ENCODE measurements around the gene TEAD1. TPM values are rescaled to one million over a fixed set of nuclear protein-coding genes. Genes with fewer than 3 reads are reported as not detected.
"Not testable (repeated sequence)": the region's sequence is repeated elsewhere in the genome, so short reads cannot be mapped to it uniquely, and the experiment has no call there.

TEAD1 gene
- total RNA-seq, 1 donor from 2014 or later, result 158 TPM

DNA sequence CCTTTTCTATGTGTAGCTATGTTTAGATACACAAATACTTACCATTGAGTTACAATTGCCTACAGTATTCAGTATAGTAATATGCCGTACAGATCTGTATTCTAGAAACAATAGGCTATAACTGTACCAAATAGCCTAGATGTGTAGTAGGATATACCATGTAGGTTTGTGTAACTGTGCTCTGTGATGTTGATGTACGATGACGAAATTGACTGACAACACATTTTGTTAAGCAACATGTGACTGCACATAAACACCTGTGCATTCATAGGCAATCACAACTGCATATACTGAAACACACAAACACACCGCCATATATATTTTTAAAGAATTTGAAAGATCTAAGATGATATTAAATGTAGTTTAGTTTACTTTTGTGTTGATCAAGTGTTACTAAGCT, 60.4 kb downstream of the TEAD1 start:
- no peak for DNase-seq (ENCODE audit: low spot score)

DNA sequence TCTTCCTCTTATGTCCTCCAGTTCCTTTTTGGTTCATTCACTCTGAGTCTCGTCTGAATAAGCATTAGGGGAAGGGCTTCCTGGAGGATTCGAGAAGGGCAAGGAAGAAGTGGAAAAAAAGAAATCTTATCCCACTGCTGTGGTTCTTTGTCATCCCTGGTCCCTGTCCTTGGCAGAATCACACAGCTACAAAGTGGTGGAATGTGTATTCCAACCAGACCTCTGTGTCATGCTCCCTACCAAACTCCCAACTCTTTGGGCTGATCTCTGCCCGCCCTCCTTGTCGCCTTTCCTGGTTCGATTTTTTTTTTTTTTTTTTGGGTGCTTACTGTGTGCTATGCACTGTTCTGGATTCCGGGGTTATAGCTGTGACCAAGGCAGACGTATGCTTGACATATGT, 61.0 kb downstream of the TEAD1 start:
- no peak for DNase-seq (ENCODE audit: low spot score)

- DNase-seq (ENCODE audit: low spot score), result no peak
Observed at GRCh38 chr11:12737024-12737423, 62.8 kb downstream of the TEAD1 start.

DNA sequence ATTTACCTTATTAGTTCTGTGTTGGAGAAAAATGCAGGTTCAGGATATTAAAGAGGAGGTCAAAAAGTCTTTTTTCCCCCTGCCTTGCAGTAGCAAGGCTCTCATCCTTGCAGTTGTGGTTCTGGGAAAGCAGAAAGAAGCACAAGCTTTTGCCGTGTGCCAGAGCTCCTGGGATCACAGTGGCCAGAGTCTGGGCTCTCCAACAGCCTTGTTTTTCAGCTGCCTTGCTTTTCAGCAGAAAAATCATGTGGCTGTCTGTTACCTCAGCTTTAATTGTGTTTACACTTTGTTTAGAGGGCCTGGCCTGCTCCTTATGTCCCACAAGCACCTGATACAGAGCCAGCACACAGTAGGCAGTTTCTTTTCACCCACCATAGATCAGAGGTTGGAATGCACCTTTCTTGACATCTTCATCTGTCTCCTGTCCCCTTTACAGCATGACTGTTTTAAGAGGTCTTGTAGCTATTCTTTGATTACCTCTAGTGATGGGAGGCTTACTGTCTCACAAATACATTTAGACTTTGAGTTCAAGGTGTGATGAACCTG, 67.5 kb downstream of the TEAD1 start:
- DNase-seq (ENCODE audit: low spot score), result no peak

- no peak for DNase-seq (ENCODE audit: low spot score)
Observed at GRCh38 chr11:12743834-12744449, 69.7 kb downstream of the TEAD1 start.

DNA sequence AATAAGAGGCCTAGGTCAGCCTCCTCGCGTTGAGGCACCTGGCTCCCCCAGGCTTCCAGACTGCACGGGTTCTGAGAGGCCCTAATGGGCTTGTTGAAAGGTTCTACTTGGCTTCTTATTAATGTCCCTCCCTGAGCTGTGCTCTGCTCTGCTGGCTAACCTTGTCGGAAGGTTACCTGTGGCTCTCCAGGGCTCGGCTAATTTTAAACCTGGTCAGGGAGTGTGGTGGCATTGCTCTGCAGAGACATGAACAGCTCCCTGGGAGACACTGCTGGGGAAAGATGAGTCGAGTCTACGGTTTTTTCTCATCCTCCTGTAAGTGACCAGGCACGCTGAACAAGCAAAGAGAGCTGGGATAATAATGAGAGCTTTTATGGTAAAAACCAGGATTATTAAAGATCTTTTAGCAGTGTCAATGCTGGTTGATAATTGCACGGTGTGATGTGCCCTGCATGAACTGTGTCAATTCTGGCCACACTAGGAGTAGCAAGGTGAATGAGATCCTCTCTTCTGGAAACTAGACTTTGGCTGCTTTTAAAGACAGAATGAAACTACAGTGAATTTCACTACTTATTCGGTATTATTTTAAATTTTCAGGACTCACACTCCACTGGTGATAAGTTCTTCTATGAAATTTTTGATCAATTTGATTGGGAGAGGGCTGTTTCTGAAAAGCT, 70.7 kb downstream of the TEAD1 start:
- DNase-seq (ENCODE audit: low spot score), result no peak

- no peak for DNase-seq (ENCODE audit: low spot score)
Observed at GRCh38 chr11:12745787-12746186, 71.6 kb downstream of the TEAD1 start.

DNA sequence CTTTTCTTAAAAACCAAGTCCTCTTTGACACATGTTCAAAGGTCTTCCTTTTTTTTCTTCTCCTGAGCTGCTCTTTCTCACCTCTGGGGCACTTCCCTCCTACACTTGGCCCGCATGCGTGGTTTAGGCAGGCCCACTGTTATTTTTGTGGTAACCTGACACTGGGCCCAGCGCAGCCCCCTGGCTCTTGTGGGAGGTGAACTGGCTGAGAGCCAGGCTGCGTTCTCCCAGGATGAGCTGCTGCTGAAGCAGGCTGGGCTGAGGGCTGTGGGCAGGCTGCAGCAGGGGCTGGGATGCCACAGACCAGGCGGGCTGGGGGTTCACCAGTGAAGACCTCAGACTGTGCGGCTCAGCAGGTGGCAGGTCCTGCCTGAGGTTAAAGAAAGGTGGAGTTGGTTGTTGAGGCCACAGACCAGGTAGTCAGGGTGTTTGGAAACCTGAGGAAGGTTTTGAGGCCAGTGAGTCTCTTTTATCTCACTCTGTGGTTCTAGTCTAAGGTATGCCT, 72.4 kb downstream of the TEAD1 start:
- DNase-seq (ENCODE audit: low spot score), result peak; percentile 77

DNA sequence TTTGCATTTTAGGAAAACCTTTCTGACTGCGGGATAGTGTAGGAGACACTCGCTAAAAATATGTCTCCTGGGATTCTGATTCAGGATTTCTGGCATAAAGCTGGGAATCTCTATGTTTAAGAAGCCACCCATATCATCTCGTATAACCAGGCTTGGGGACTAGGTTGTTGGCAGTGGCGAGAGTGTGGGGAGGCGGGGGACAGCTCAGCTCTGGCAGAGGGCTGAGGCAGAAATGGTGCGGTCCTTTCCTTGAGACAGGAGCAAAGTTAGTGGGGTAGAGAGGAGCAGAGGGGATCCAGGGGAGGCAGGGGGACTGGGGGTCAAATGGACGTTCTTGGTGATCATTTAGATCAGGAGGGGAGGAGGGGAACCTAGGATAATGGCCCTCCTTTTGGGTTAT, 74.3 kb downstream of the TEAD1 start:
- no peak for DNase-seq (ENCODE audit: low spot score)

- DNase-seq (ENCODE audit: low spot score), result no peak
Observed at GRCh38 chr11:12749442-12749841, 75.2 kb downstream of the TEAD1 start.

DNA sequence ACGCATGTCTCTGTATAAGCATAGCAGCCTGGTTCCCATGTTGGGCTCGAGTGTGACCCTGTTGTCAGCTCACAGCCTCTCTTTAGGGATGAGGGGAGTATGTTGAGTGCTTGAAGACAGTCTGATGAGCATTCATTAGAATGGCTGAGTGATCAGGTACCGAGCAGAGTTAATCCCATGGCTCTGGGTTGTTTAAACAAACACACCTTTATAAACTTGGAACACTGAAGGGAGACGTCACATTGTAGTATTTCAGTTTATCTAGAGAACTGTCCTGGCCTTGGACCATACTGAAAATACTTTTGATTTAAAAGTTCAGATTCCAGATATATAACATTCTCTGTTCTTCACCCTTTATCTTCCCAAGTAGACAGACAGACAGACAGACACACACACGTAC, 76.0 kb downstream of the TEAD1 start:
- no peak for DNase-seq (ENCODE audit: low spot score)

- no peak for DNase-seq (ENCODE audit: low spot score)
Observed at GRCh38 chr11:12752868-12753524, 78.8 kb downstream of the TEAD1 start.

DNA sequence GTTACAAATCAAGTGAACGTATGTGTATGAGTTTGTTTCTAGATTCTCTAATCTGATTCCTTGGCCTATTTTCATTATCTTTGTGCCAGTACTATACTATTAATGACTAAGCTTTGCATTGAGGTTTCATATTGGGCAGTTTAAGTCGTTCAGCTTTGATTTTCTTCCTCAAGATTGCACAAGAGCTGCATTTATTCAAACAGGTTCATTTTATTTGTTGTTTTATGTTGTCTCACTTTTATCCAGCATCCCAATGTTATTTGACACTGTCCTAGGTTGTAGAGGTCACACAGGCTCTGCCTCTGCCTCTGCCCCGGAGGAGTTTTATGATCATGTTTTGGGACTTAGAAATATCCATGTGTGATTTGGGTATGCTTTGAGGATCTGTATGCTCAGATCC, 79.8 kb downstream of the TEAD1 start:
- no peak for DNase-seq (ENCODE audit: low spot score)

DNA sequence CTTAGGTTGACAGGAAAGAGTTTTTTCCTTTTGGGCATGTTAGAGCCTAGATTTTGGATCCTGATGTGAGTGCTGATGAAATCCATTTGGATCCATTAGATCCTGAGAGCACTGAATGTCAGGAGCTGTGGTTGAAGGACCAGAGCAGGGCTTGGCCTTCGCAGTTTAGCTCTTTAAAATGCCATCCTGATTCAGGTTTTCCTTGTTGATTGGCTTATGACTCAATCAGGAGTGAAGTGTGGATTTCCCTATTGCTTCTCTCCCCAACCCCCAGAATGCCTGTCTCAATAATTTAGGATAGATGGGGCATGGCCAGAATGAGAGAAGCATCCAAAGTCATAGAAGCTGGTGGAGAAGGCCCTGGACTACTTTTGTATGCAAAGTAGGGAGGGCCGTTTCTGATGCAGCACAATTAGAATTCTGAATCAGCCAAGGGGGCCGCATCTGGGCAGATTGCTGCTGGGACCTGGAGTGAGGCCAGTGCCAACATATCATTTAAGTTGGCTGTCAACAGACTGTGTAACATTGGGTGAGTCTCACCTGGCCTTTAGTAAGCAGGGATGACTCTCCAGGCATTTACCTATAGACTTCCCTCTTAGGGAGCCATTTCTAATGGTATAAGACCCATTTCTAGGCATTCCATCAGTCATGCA, 80.5 kb downstream of the TEAD1 start:
- no peak for DNase-seq (ENCODE audit: low spot score)

DNA sequence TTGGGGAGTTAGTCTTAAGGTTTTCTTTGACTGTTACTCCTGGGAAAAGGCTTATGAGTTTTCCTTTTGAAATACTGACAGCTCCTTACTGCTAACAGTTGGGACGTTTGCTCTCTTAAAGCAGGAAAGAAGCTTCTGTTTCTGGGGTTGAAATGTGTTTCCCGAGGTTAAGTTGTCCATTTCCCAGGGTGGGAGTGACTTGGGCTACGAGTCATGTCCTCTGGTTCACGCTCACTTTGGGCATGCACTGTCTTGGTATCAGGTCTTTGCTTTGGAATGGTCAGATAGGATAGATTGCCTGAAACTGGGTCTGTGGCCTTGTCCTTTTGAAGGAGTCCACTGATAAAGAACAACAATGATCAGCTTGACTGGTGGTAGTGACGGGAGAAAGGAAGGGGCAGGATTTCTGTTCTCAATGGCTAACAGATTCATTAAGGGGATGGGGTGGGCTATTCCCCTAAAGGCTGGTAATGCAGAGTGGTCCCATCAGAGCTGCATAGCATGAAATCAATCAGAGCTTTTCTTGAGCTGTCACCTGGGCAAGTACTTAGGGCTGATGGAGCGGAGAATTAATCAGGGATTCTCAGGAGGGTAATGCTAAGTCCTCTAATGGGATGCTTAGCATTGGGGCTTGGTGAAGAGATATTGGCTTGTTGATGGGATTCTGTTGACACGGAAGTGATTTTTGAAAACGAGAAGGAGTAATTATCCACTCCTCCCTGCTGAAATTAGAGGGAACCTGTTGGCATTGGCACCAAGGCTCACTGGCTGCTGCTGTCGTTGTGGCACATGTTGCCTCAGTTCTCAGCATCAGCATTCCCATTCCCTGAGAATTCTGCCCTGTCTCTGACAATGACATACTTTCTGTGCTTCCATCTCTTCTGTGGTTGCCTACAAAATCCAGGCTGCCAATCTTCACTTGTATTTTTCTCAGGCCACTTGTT, 81.6 kb downstream of the TEAD1 start:
- no peak for DNase-seq (ENCODE audit: low spot score)

DNA sequence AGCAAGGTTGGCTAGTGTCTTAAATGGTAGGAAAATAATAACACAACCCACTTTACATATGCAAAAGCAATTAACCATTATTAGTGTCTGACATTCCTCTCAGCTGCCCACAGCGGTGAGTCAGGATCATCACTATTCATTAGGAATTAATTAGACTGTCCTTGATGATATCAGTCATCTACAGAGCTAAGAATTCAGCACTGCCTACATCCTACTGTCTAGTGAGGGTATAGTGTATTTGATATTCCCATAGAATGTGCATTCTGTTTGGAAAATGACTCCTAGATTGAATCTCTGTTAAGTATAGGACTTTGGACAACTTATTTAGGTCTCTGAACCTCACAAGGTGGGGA, 82.2 kb downstream of the TEAD1 start:
- no peak for DNase-seq (ENCODE audit: low spot score)

DNA sequence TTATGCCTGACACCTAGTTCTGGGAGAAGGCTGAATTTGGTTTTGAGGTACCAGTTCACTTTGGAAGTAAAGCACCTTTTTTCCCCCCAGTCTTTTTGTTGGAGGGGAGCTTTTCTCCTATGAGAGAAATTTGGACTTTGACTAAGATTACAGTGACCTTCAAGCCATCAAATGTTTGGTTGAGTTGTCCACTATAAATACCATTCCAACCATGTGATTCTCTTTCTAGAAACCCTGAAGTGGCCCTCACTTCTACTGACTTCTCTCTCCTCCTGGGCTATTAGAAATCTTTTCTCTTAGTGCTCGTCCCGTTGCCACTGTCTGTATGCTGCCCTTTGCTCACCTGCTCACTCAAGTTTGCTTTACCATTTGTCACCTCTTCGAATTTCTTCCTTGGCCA, 82.6 kb downstream of the TEAD1 start:
- no peak for DNase-seq (ENCODE audit: low spot score)

GRCh38 chr11:12757416-12757815, 83.2 kb downstream of the TEAD1 start:
- DNase-seq (ENCODE audit: low spot score), result no peak

DNA sequence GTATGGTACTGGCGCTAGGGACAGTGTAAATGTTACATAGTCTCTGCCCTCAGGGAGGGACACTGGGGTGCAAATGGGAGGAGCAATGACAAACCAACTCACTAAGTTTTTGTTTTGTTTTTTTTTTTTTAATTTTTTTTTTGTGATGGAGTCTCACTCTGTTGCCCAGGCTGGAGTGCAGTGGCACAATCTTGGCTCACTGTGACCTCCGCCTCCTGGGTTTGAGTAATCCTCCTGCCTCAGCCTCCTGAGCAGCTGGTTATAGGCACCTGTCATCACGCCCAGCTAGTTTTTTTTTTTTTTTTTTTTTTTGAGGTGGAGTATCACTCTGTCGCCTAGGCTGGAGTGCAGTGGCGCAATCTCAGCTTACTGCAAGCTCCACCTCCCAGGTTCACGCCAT, 83.9 kb downstream of the TEAD1 start:
- not testable (repeated sequence) for DNase-seq (ENCODE audit: low spot score)

DNA sequence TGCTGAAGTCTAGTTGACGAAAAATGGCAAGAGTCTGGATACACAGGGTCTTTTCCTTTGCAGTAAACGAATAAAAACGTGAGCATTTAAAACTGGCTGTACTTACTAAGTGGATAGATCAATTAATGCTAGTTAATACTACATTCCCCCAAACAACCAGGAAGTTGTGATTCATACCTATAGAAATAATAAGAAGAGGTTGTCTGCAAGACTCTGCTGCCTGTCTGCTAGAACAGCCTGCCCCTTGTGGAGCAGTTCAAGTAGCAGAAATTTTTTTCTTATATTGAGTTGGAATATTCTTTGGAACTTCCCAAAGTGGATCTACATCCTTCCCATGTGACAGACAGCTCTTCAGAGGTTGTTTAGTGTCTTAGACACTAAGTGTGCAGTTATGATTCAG, 86.8 kb downstream of the TEAD1 start:
- DNase-seq (ENCODE audit: low spot score), result no peak

GRCh38 chr11:12762278-12762677, 88.1 kb downstream of the TEAD1 start:
- no peak for DNase-seq (ENCODE audit: low spot score)

Measured in umbilical cord (tissue), 2 donors.